Erythroblast (primary cell): Measurements from ENCODE around the gene FLRT2.

ENCODE experiments used
- GATA1 ChIP-seq: IDR thresholded peaks from 2 replicates; pipeline ENCODE4 v1.6.1; 2011; ENCODE audit warnings: low read depth, mild to moderate bottlenecking, control low read depth, low read length, moderate library complexity
- POLR2A ChIP-seq: IDR thresholded peaks from 2 replicates; pipeline ENCODE4 v1.6.1; 2011; ENCODE audit warnings: mild to moderate bottlenecking, low read length

GRCh38 chr14:85601690-85602089, 71.7 kb downstream of the FLRT2 start:
- no peak for TF ChIP-seq POLR2A
- TF ChIP-seq GATA1, result no peak
